ENCODE data around the gene ELAVL2. TPM values are rescaled to one million over a fixed set of nuclear protein-coding genes. Genes with fewer than 3 reads are reported as not detected.

The ELAVL2 gene
- total RNA-seq, 1 experiment from 2014 or later, result not detected

DNA sequence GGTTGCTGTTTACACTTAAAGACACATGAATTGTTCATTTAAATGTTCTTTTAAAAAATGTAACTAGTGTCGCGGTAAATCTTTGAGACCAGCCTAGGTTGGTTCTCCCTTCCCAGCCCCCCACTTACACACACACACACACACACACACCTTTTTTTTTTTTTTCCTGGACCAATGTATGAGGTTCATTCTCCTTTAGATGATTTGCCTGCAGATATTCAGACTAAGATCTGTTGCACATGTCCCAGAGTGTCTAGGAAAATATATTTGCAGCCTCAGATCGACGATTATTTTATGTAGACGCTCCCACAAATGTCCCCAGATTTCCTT is 4.4 kb upstream of the ELAVL2 start:
- POLR2A ChIA-PET, result no interaction called here
- intact Hi-C loops (cut with micrococcal nuclease; ENCODE audit: unreplicated experiment), result no loop called here

DNA sequence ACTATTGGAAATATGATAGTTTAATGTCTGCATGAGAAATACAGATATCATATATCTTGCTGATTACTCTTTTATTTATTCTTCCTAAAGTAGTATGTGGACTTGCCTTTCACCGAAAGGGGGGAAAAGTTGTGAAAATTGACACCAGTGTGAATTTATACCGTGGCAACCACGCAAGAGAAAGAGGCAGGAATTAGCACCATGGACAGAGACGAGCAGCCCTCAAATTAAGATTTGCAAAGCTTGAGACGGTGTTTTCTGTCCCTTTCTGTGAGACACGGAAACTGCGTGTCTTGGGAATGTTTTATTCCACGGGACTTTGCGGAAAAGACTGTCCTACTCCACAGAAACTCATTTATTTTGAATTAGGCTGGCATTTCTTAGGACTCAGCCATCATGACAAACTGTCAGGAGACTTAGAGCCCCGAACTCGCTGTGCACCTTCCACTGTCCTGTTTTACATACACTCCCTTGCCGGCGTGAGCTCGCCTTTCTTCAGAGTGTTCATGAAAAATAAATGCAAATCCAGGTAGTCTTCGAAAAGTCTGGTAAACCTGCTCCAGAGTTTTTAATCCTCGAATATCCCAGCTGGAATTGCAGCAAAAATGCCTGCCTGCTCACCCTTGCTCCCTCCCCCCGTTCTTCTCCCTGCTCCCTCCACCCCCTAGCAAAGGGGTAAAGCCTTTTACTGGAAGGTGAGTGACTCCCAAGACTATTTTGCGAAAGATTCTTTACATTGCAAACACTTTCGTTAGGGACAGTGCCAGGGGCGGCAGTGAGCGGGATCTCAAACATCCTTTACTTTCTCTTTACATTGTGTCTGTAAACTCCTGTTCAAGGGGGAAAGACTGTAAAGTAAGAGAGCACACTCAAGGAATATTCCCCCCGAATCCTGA is 3.8 kb upstream of the ELAVL2 start:
- in situ Hi-C loops (cut with HindIII; ENCODE audit: low pct_unique_long_range_greater_than_20kb, low sequenced_read_pairs) (no loop called here), intact Hi-C loops (cut with micrococcal nuclease; ENCODE audit: unreplicated experiment) (no loop called here)
- Histone ChIP-seq H3K4me1 (ENCODE audit: control insufficient read depth, insufficient read depth, low read length) (no peaks in the 10 kb centered on the region), H3K9me3 (ENCODE audit: control insufficient read depth, insufficient read depth, low read depth, low read length) (no peaks in the 10 kb centered on the region), H3K4me3 (ENCODE audit: low read depth in 2 of 2, low read length in 2 of 2) (no peak overlapping the region), H3K36me3 (ENCODE audit: control insufficient read depth, insufficient read depth, low read length) (no peaks in the 10 kb centered on the region), H3K27ac (ENCODE audit: low read length) (no peak overlapping the region), H3K27me3 (ENCODE audit: control insufficient read depth, insufficient read depth, low read length) (no peaks in the 10 kb centered on the region)
- ChIA-PET POLR2A (no interaction called here), CTCF (no interaction called here)
- TF ChIP-seq, protein P1, sequence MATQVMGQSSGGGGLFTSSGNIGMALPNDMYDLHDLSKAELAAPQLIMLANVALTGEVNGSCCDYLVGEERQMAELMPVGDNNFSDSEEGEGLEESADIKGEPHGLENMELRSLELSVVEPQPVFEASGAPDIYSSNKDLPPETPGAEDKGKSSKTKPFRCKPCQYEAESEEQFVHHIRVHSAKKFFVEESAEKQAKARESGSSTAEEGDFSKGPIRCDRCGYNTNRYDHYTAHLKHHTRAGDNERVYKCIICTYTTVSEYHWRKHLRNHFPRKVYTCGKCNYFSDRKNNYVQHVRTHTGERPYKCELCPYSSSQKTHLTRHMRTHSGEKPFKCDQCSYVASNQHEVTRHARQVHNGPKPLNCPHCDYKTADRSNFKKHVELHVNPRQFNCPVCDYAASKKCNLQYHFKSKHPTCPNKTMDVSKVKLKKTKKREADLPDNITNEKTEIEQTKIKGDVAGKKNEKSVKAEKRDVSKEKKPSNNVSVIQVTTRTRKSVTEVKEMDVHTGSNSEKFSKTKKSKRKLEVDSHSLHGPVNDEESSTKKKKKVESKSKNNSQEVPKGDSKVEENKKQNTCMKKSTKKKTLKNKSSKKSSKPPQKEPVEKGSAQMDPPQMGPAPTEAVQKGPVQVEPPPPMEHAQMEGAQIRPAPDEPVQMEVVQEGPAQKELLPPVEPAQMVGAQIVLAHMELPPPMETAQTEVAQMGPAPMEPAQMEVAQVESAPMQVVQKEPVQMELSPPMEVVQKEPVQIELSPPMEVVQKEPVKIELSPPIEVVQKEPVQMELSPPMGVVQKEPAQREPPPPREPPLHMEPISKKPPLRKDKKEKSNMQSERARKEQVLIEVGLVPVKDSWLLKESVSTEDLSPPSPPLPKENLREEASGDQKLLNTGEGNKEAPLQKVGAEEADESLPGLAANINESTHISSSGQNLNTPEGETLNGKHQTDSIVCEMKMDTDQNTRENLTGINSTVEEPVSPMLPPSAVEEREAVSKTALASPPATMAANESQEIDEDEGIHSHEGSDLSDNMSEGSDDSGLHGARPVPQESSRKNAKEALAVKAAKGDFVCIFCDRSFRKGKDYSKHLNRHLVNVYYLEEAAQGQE (IDR thresholded peaks at IDR 0.05; ENCODE audit: insufficient read depth in 1 of 2, low read depth in 2 of 2, low read length in 1 of 2), result peak; percentile 82 to 86
- TF ChIP-seq SIN3A (IDR thresholded peaks at IDR 0.05; ENCODE audit: borderline replicate concordance, insufficient read depth, low read depth, low read length), result no peak
- no peak for DNase-seq (ENCODE audit: low read depth, low spot score)
- no peak for ATAC-seq
- BruUV-seq (replicated peaks), result no TSS peak

More for the DNA sequence above, 4.4 kb upstream of the ELAVL2 start:
- DNase-seq (ENCODE audit: low read depth, low spot score) (no peak), ATAC-seq (no peak)
- no peaks in the 10 kb centered on the region for H3K27me3 ChIP-seq (ENCODE audit: control insufficient read depth, insufficient read depth, low read length)
- H3K4me3 ChIP-seq (ENCODE audit: low read depth in 2 of 2, low read length in 2 of 2), result no peak overlapping the region
- in situ Hi-C loops (cut with HindIII; ENCODE audit: low pct_unique_long_range_greater_than_20kb, low sequenced_read_pairs), result no loop called here
- CTCF ChIA-PET, result no interaction called here
- no TSS peak for BruUV-seq (replicated peaks)
- H3K36me3 ChIP-seq (ENCODE audit: control insufficient read depth, insufficient read depth, low read length), result no peaks in the 10 kb centered on the region
- TF ChIP-seq, protein P1 (IDR thresholded peaks at IDR 0.05; ENCODE audit: insufficient read depth in 1 of 2, low read depth in 2 of 2, low read length in 1 of 2), result no peak
- no peaks in the 10 kb centered on the region for H3K4me1 ChIP-seq (ENCODE audit: control insufficient read depth, insufficient read depth, low read length)
- no peaks in the 10 kb centered on the region for H3K9me3 ChIP-seq (ENCODE audit: control insufficient read depth, insufficient read depth, low read depth, low read length)
- no peak overlapping the region for H3K27ac ChIP-seq (ENCODE audit: low read length)

DNA sequence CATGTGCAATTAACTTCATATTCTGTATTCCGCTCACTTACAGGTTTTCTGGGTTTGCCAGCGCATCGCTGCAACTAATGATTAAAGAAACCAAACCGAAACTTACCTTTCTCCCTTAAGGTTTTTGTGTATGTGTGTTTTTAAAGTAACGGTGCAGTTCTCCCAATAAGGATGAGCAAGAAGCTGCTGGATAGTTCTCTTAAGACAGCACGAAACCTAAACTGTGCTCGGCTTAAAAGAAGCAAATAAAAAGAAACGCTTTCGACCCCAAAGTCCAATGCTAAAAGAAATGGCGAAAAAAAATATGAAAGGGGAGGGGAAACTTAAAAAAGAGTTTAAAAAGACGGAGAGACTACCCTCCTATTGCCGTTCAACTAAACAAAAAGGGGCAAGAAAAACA is 340 bp downstream of the ELAVL2 start:
- intact Hi-C loops (cut with micrococcal nuclease; ENCODE audit: unreplicated experiment), result no loop called here
- no peaks in the 10 kb centered on the region for H3K9me3 ChIP-seq (ENCODE audit: control insufficient read depth, insufficient read depth, low read depth, low read length)
- H3K36me3 ChIP-seq (ENCODE audit: control insufficient read depth, insufficient read depth, low read length), result no peaks in the 10 kb centered on the region
- H3K4me3 ChIP-seq (ENCODE audit: low read depth in 2 of 2, low read length in 2 of 2), result peak overlapping the region in 1 of 2 experiments; percentile 27; a peak in 1 of 4 replicates
- ATAC-seq, result no peak
- no peak for TF ChIP-seq POLR2AphosphoS5 (IDR thresholded peaks at IDR 0.05; ENCODE audit: low read depth, low read length)
- POLR2A ChIA-PET, result no interaction called here
- no peak overlapping the region for H3K27ac ChIP-seq (ENCODE audit: low read length)
- no peak for DNase-seq (ENCODE audit: low read depth, low spot score)
- H3K27me3 ChIP-seq (ENCODE audit: control insufficient read depth, insufficient read depth, low read length), result no peaks in the 10 kb centered on the region
- CTCF ChIA-PET, result no interaction called here
- BruUV-seq (replicated peaks), result no TSS peak
- no peaks in the 10 kb centered on the region for H3K4me1 ChIP-seq (ENCODE audit: control insufficient read depth, insufficient read depth, low read length)
- in situ Hi-C loops (cut with HindIII; ENCODE audit: low pct_unique_long_range_greater_than_20kb, low sequenced_read_pairs), result no loop called here

Data from Panc1 (cell line).